Coronary artery (tissue), 2 donors: Measurements from ENCODE around the gene CCL28.
"Not testable (repeated sequence)": the region's sequence is repeated elsewhere in the genome, so short reads cannot be mapped to it uniquely, and the experiment has no call there.

Experiments used
- DNase-seq: peaks from one replicate; pipeline ENCODE4 v3.0.0-alpha.2; 2017; ENCODE audit warnings: low spot score
- H3K27ac ChIP-seq, 2 donors: fragments of 200-600 bp; sonication (generic); one replicate each; pipeline ENCODE4 v1.5.1; 2016 to 2019
- H3K4me3 ChIP-seq: fragments of 200-600 bp; sonication (generic); 2 replicates; pipeline ENCODE4 v1.5.1; 2016; ENCODE audit warnings: mild to moderate bottlenecking, moderate library complexity
- CTCF ChIP-seq: fragments of 200-600 bp; sonication (generic); IDR thresholded peaks from one replicate; pipeline ENCODE4 v1.5.1; 2019; ENCODE audit warnings: antibody characterized with exemption

CCL28 gene

GRCh38 chr5:43429706-43430105 is 17.5 kb upstream of the CCL28 start:
- no peak for DNase-seq
- no peak for TF ChIP-seq CTCF
- Histone ChIP-seq H3K27ac (no peak overlapping the region), H3K4me3 (no peak overlapping the region)

- no peak overlapping the region for H3K27ac ChIP-seq
- no peak for TF ChIP-seq CTCF
- no peak overlapping the region for H3K4me3 ChIP-seq
- no peak for DNase-seq
These were observed 16.8 kb upstream of the CCL28 start for GRCh38 chr5:43429016-43429415.

- Histone ChIP-seq H3K4me3 (no peak overlapping the region), H3K27ac (no peak overlapping the region)
- TF ChIP-seq CTCF: no peak
- no peak for DNase-seq
These were observed 15.1 kb upstream of the CCL28 start for GRCh38 chr5:43427306-43427705.

- H3K27ac ChIP-seq: no peak overlapping the region
- no peak for DNase-seq
- TF ChIP-seq CTCF: no peak
- H3K4me3 ChIP-seq: no peak overlapping the region
These were observed 13.8 kb upstream of the CCL28 start for GRCh38 chr5:43425983-43426382.

GRCh38 chr5:43423086-43423485 is 10.9 kb upstream of the CCL28 start:
- DNase-seq, H3K27ac ChIP-seq, H3K4me3 ChIP-seq: not testable (repeated sequence)

GRCh38 chr5:43422143-43422542 is 10.0 kb upstream of the CCL28 start:
- H3K4me3 ChIP-seq: no peak overlapping the region
- TF ChIP-seq CTCF: no peak
- H3K27ac ChIP-seq: no peak overlapping the region
- DNase-seq: no peak

- no peak overlapping the region for H3K4me3 ChIP-seq
- no peak for TF ChIP-seq CTCF
- no peak for DNase-seq
- no peak overlapping the region for H3K27ac ChIP-seq
These were observed 9.4 kb upstream of the CCL28 start for GRCh38 chr5:43421450-43422133.
